GM12878 (cell line): ENCODE results near the gene PPP1R9B. TPM values are rescaled to one million over a fixed set of nuclear protein-coding genes. Genes with fewer than 3 reads are reported as not detected.

ENCODE experiments used
- ASH2L ChIP-seq: fragments of 300-600, 200-600 bp; sonication (generic); IDR thresholded peaks from 2 replicates; pipeline ENCODE4 v1.6.1; 2017; ENCODE audit warnings: low read depth, mild to moderate bottlenecking, borderline replicate concordance
- DPF2 ChIP-seq: fragments of 450-650 bp; IDR thresholded peaks from 2 replicates; pipeline ENCODE4 v1.6.1; 2017; ENCODE audit warnings: mild to moderate bottlenecking
- ESRRA ChIP-seq: IDR thresholded peaks from 2 replicates; pipeline ENCODE4 v1.6.1; 2012; ENCODE audit warnings: mild to moderate bottlenecking, low read length, improper control_type of control experiment
- FOXM1 ChIP-seq: IDR thresholded peaks from 2 replicates; pipeline ENCODE4 v1.6.1; 2012; ENCODE audit warnings: low read depth, mild to moderate bottlenecking, inconsistent platforms, low read length, moderate library complexity
- HDAC6 ChIP-seq: fragments of 200-600 bp; sonication (generic); IDR thresholded peaks from one replicate; pipeline ENCODE4 v1.8.0; 2017; ENCODE audit warnings: antibody characterized with exemption; ENCODE audit not compliant: unreplicated experiment
- SIN3A ChIP-seq: IDR thresholded peaks from 2 replicates; pipeline ENCODE4 v1.6.1; 2012; ENCODE audit warnings: low read depth, low read length, improper control_type of control experiment
- YY1 ChIP-seq: IDR thresholded peaks from 2 replicates; pipeline ENCODE4 v1.6.1; 2011; ENCODE audit warnings: low read depth, mild to moderate bottlenecking, low read length
- ZNF207 ChIP-seq: fragments of 450-650 bp; IDR thresholded peaks from 2 replicates; pipeline ENCODE4 v1.6.1; 2014; ENCODE audit warnings: antibody characterized with exemption, mild to moderate bottlenecking, borderline replicate concordance
- polyA plus RNA-seq, 11 experiments: library from polyadenylated mRNA; depleted of rRNA in 4 of 11; unstranded in 6 of 11; stranded (reverse) in 5 of 11; fragments of >200 nt; fragmentation: Nextera tagmentation in 4 of 11; fragmentation: Illumina TruSeq in 1 of 11; extraction: Ambion mirVana in 4 of 11; extraction: Trizol in 1 of 11; gene quantifications; 1 replicate in 1 of 11; 2 replicates in 10 of 11; pipeline versions ENCODE4 v1.2.1 to v1.2.3, GENCODE V29; 2011 to 2016; ENCODE audit warnings: inconsistent platforms in 2 of 11, missing spikeins in 2 of 11, low read depth in 1 of 11
- total RNA-seq, 4 experiments: library from RNA; depleted of rRNA in 3 of 4; stranded (reverse); fragments of >200 nt in 3 of 4; fragmentation: Illumina TruSeq in 1 of 4; extraction: Trizol in 1 of 4; gene quantifications; 2 replicates each; pipeline versions ENCODE4 v1.2.1 to v1.2.3, GENCODE V29; 2013 to 2021
- TF ChIP-seq, protein P1 (sequence below): fragments of 150-350 bp; IDR thresholded peaks from 2 replicates; pipeline ENCODE4 v1.6.1; 2016; ENCODE audit warnings: low read depth, low read length
- TF ChIP-seq, protein P2 (sequence below): fragments of 450-650 bp; IDR thresholded peaks from 2 replicates; pipeline ENCODE4 v1.6.1; 2017; ENCODE audit warnings: antibody characterized with exemption, mild to moderate bottlenecking, moderate library complexity
- TF ChIP-seq, protein P3 (sequence below): IDR thresholded peaks from 2 replicates; pipeline ENCODE4 v1.6.1; 2011; ENCODE audit warnings: borderline replicate concordance, low read depth, mild to moderate bottlenecking, moderate library complexity, mixed read lengths, low read length; ENCODE audit not compliant: insufficient read depth; ENCODE audit errors: extremely low read length
- TF ChIP-seq, protein P4 (sequence below): fragments of 450-650 bp; IDR thresholded peaks from 2 replicates; pipeline ENCODE4 v1.6.1; 2016; ENCODE audit warnings: mild to moderate bottlenecking, moderate library complexity, borderline replicate concordance
- TF ChIP-seq, protein P5 (sequence below): fragments of 450-650 bp; IDR thresholded peaks from 2 replicates; pipeline ENCODE4 v1.6.1; 2018; ENCODE audit warnings: borderline replicate concordance, mild to moderate bottlenecking; ENCODE audit not compliant: partially characterized antibody

The PPP1R9B gene
- total and polyA plus RNA-seq, 10 of the 15 experiments (the other 5 are each of a cell fraction or from before 2014, with no cell fraction given), result 0.20 to 107 (median 37.5) TPM

DNA sequence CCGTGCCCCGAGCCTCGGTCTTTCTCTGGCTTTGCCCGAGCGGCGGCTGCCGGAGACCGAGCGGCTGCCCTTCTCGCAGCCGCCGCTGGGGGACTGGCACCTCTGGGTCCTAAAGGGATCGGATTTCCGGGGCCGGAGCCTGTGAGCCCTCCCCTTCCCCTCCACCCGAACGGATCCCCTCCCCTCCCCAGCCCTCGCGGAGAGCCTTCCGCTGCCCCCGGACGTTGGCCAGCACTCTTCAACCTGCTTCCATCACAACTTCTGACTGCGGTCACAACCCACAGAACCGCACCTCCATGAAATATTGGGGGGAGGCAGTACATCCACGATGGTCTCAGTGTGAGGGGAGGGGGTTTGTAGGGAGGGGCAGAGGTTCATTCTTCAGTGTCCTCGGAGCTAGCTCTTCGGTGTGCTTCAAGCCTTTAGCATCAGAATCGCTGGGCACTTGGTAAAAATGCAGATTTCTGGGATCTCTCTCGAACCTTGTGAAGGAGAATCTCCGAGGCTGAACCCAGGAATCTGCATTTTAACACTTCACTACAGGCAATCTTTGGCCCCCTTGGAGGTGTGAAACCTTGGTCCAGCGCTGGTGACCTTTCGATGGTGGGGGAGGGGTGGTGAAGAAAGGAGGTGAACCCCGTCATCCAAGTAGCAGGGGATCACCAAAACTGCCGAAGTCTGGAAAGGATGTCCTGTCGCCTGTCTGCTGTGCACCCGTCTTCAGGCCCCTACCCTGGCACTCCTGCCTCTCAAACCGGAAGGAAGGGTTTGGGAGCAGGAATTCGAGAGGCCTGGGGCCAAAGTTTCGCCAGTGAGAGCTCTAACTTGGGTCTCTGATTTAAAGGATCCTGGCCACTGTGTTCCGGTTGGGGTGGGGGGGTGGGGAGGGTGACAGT lies 812 bp upstream of the PPP1R9B start (continued):
- TF ChIP-seq, protein P1, sequence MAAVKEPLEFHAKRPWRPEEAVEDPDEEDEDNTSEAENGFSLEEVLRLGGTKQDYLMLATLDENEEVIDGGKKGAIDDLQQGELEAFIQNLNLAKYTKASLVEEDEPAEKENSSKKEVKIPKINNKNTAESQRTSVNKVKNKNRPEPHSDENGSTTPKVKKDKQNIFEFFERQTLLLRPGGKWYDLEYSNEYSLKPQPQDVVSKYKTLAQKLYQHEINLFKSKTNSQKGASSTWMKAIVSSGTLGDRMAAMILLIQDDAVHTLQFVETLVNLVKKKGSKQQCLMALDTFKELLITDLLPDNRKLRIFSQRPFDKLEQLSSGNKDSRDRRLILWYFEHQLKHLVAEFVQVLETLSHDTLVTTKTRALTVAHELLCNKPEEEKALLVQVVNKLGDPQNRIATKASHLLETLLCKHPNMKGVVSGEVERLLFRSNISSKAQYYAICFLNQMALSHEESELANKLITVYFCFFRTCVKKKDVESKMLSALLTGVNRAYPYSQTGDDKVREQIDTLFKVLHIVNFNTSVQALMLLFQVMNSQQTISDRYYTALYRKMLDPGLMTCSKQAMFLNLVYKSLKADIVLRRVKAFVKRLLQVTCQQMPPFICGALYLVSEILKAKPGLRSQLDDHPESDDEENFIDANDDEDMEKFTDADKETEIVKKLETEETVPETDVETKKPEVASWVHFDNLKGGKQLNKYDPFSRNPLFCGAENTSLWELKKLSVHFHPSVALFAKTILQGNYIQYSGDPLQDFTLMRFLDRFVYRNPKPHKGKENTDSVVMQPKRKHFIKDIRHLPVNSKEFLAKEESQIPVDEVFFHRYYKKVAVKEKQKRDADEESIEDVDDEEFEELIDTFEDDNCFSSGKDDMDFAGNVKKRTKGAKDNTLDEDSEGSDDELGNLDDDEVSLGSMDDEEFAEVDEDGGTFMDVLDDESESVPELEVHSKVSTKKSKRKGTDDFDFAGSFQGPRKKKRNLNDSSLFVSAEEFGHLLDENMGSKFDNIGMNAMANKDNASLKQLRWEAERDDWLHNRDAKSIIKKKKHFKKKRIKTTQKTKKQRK, result no peak
- peak; percentile 65; the same call in 1 of the 2 replicates for TF ChIP-seq YY1
- peak; percentile 68; the same call in 1 of the 2 replicates for TF ChIP-seq ZNF207
- TF ChIP-seq, protein P2, sequence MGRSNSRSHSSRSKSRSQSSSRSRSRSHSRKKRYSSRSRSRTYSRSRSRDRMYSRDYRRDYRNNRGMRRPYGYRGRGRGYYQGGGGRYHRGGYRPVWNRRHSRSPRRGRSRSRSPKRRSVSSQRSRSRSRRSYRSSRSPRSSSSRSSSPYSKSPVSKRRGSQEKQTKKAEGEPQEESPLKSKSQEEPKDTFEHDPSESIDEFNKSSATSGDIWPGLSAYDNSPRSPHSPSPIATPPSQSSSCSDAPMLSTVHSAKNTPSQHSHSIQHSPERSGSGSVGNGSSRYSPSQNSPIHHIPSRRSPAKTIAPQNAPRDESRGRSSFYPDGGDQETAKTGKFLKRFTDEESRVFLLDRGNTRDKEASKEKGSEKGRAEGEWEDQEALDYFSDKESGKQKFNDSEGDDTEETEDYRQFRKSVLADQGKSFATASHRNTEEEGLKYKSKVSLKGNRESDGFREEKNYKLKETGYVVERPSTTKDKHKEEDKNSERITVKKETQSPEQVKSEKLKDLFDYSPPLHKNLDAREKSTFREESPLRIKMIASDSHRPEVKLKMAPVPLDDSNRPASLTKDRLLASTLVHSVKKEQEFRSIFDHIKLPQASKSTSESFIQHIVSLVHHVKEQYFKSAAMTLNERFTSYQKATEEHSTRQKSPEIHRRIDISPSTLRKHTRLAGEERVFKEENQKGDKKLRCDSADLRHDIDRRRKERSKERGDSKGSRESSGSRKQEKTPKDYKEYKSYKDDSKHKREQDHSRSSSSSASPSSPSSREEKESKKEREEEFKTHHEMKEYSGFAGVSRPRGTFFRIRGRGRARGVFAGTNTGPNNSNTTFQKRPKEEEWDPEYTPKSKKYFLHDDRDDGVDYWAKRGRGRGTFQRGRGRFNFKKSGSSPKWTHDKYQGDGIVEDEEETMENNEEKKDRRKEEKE, result no peak
- peak; percentile 31; the same call in 1 of the 2 replicates for TF ChIP-seq SIN3A
- no peak for TF ChIP-seq ASH2L
- TF ChIP-seq FOXM1, result no peak
- TF ChIP-seq, protein P3, sequence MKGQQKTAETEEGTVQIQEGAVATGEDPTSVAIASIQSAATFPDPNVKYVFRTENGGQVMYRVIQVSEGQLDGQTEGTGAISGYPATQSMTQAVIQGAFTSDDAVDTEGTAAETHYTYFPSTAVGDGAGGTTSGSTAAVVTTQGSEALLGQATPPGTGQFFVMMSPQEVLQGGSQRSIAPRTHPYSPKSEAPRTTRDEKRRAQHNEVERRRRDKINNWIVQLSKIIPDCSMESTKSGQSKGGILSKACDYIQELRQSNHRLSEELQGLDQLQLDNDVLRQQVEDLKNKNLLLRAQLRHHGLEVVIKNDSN, result no peak
- TF ChIP-seq, protein P4, sequence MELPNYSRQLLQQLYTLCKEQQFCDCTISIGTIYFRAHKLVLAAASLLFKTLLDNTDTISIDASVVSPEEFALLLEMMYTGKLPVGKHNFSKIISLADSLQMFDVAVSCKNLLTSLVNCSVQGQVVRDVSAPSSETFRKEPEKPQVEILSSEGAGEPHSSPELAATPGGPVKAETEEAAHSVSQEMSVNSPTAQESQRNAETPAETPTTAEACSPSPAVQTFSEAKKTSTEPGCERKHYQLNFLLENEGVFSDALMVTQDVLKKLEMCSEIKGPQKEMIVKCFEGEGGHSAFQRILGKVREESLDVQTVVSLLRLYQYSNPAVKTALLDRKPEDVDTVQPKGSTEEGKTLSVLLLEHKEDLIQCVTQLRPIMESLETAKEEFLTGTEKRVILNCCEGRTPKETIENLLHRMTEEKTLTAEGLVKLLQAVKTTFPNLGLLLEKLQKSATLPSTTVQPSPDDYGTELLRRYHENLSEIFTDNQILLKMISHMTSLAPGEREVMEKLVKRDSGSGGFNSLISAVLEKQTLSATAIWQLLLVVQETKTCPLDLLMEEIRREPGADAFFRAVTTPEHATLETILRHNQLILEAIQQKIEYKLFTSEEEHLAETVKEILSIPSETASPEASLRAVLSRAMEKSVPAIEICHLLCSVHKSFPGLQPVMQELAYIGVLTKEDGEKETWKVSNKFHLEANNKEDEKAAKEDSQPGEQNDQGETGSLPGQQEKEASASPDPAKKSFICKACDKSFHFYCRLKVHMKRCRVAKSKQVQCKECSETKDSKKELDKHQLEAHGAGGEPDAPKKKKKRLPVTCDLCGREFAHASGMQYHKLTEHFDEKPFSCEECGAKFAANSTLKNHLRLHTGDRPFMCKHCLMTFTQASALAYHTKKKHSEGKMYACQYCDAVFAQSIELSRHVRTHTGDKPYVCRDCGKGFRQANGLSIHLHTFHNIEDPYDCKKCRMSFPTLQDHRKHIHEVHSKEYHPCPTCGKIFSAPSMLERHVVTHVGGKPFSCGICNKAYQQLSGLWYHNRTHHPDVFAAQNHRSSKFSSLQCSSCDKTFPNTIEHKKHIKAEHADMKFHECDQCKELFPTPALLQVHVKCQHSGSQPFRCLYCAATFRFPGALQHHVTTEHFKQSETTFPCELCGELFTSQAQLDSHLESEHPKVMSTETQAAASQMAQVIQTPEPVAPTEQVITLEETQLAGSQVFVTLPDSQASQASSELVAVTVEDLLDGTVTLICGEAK, result no peak; the same call in none of the 2 replicates
- peak; percentile 17; the same call in 1 of the 2 replicates for TF ChIP-seq ESRRA
- TF ChIP-seq DPF2, result no peak; the same call in none of the 2 replicates
- TF ChIP-seq, protein P5, sequence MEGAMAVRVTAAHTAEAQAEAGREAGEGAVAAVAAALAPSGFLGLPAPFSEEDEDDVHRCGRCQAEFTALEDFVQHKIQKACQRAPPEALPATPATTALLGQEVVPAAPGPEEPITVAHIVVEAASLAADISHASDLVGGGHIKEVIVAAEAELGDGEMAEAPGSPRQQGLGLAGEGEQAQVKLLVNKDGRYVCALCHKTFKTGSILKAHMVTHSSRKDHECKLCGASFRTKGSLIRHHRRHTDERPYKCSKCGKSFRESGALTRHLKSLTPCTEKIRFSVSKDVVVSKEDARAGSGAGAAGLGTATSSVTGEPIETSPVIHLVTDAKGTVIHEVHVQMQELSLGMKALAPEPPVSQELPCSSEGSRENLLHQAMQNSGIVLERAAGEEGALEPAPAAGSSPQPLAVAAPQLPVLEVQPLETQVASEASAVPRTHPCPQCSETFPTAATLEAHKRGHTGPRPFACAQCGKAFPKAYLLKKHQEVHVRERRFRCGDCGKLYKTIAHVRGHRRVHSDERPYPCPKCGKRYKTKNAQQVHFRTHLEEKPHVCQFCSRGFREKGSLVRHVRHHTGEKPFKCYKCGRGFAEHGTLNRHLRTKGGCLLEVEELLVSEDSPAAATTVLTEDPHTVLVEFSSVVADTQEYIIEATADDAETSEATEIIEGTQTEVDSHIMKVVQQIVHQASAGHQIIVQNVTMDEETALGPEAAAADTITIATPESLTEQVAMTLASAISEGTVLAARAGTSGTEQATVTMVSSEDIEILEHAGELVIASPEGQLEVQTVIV, result no peak
- peak; percentile 47 for TF ChIP-seq HDAC6
